HG02840 (cell line): ENCODE data around the gene ANKS3.

Experiments used
- ATAC-seq: cut with Tn5 transposase; IDR thresholded peaks from one replicate; pipeline ENCODE4 v1.9.1; 2021; ENCODE audit warnings: mild to moderate bottlenecking, moderate library complexity, moderate number of reproducible peaks; ENCODE audit not compliant: unreplicated experiment, low FRiP score

ANKS3 gene

GRCh38 chr16:4697848-4698291 lies 36.2 kb downstream of the ANKS3 start:
- ATAC-seq, result no peak

GRCh38 chr16:4696905-4697847 lies 36.9 kb downstream of the ANKS3 start:
- ATAC-seq, result no peak

DNA sequence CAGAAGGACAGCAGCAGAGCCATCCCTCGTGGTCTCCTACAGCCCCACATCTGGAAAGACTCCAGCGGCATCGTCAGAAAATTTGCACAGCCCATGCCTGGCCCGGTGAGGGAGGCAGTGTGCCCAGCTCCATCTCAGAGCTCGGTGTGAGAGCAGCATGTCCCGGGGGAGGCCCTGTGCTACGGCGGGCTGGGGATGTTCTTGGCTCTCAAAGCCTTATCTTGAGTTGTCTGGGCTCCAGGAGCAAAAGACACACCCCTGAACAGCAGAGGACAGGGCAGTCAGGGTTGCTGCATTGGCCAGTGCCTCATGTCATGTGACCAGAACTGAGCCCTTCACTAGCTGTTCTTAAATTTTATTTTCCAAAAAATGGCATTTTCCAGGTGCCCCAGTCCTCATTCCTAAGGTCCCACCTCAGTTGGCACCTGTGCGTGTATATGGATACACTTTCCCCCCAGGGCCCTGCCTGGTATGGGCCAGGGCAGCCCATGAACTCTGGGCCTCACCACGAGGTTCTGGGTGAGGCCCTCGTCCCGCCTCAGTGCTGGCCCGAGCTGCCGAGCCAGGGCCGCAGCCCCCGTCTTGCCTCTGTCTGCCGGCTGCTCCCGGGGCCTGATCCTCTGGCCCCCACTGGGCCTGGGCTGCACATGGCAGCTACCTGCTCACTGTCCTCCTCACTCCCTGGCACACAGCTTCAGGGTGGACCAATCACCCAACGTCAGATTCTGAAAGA lies 37.7 kb downstream of the ANKS3 start:
- no peak for ATAC-seq

DNA sequence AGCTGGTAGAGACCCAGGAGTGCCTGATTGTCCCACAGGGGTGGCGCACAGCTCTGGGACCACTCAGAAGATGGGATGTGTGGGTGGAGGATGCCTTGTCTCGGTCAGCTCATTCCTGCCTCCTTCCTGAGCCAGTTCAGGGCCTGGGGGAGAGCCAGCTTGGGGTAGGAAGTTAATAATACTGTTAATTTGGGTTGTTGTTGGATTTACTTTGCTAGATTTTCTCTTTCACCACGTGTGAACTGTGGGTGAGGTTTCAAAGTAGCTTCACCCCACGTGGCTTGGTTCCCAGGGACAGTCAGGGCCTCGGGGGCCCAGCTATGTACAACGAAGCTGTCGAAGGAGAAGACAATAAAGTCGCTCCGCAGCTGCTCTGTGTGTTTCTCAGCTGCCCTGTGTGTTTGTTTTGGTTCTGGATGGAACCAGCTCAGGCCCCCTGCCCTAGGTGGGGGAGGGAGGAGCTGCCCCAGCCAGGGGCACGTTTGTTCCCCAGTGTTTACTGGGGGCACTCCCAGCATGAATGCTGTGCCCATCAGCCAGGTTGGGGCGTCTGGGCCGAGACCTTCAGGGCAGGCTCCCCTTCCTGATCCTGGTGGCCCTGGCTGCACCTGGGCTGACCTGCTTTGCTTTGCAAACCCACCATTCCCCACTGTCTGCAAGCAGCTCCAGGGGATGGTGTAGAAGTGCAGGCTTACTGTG lies 38.4 kb downstream of the ANKS3 start:
- ATAC-seq, result no peak

- no peak for ATAC-seq
Observed at GRCh38 chr16:4694642-4695451, 39.2 kb downstream of the ANKS3 start.

GRCh38 chr16:4693956-4694641 lies 40.0 kb downstream of the ANKS3 start:
- no peak for ATAC-seq

GRCh38 chr16:4693296-4693955 lies 40.6 kb downstream of the ANKS3 start, which contains the start of gene NUDT16L1:
NUDT16L1 (plus strand) TSS chr16:4693562; CDS start chr16:4693727, 165 bp downstream.
- peak; percentile 93 for ATAC-seq

- peak; percentile 18 for ATAC-seq
Observed at GRCh38 chr16:4692460-4693295, 41.4 kb downstream of the ANKS3 start.

DNA sequence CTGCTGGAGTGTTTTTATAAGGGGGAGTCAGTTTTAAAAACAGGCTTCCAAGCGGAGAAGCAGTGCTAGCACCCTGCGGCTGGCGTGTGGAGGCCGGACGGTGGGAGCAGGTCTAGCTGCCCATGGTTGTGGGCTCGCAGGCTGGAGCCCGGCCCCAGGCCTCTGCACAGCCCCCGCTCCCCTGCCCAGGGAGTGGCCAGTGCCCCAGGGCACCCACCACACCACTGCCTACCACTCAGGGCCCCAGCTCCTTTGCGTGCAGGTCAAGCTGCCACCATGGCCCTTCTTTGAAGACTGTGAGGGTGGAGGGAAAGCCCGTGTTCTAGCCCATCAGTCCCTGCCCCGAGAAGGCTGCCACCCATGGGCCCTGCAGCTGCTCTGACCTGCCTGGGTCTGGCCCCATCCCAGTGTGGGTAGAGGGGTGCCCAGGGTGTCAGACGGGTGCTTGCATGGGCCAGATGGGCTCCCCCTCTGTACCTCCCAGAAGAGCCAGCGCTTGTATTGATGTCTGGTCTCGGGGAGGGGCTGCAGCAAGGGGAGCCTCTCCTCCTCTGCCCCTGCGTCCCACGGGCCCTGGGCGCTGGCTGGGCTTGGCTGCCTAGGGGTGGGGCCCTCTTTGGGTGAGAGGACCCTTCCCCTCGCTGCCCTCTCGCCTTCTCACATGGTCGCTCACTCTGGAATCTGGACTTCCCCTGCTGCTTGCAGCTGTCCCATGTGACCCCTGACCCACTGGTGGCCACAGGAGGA lies 42.2 kb downstream of the ANKS3 start:
- no peak for ATAC-seq

DNA sequence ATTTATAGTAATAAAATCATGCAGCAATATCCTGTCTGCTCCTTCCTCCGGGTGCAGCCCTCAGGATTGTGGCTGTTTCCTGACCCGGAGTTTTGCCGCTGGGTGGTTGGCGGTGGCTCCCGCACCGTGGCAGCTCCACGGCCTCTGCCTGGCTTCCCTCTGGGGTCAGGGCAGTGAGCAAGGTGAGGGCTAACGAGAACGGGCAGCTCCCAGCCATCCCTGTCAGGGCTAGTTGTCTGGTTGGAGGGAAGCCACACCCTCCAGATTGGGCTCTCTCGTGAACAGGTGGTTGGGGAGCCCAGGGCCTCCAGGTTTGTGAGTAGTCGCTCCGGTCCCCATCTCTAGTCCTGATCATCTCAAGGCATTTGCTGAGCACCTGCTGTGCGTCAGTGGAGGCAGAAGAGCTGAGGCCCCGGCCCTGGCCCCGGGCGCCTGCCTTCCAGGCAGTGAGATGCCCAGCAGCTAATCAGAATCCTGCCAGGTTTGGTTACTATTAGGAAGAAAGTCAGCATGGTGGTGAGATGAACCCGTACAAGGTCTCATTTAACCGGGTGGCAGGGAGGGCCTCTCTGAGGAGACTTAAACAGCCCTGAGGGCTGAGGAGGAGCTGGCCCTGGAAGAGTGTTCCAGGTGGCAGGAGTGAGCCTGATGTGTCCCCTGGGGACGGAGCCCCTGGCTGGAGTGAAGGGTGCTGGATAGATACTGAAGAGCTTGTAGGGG lies 43.0 kb downstream of the ANKS3 start:
- ATAC-seq, result no peak

- no peak for ATAC-seq
Observed at GRCh38 chr16:4689864-4690704, 44.0 kb downstream of the ANKS3 start.

DNA sequence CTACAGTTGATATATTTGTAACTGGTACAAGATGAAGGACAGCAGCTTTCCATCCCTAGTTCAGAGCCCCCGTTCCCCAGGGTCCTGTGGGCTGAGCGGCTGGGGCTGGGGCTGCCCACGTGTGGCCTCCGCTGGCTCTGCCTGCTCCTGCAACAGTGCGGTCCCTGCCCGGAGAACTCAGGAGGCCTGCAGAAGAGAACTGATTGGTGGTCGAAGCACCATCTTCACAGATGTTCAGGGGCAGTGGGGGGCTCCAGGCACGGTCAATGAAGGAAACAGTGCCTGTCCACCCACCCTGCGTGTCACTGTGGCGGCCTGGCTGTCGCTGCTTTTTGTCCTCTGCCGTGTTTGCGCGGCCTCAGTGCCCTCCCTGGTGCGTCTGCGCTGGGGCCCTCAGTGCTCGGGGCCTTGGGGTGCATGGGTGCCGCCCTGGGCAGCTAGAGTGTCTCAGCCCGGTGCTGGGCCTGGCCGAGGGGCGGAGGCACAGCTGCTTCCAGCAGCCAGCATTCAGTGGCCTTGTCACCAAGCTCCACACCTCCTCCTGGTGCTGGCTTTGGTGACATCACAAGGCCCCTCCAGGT lies 44.9 kb downstream of the ANKS3 start:
- no peak for ATAC-seq

- ATAC-seq, result no peak
Observed at GRCh38 chr16:4688674-4689045, 45.4 kb downstream of the ANKS3 start.

- ATAC-seq, result no peak
Observed at GRCh38 chr16:4687946-4688673, 46.0 kb downstream of the ANKS3 start.

- no peak for ATAC-seq
Observed at GRCh38 chr16:4687416-4687815, 46.7 kb downstream of the ANKS3 start.
